ENCODE measurements around the gene RCAN3.
"Not testable (repeated sequence)": the region's sequence is repeated elsewhere in the genome, so short reads cannot be mapped to it uniquely, and the experiment has no call there.

The RCAN3 gene

DNA sequence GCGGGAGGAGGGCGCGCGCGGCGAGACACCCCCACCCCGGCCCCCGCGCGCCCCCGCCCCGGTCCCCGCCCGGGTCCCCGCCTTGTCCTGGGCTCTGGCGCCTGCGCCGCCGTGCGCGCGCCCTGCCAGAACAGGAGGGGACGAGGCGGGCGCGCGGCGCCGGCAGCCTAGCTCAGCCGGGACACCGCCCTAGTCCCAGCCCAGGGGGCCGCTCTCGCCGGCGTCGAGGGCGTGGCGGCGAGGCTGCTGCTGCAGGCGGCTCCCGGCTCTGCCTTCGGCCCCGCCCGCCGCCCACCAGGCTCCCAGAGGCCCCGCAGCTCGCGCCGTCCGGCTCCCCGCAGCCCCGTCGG, at the start of gene RCAN3:
Gene RCAN3 (plus strand): TSS at position 128 of the 350 bp plus-strand sequence. CDS start 11,537 bp downstream, outside the sequence.
- peak; percentile 89 for DNase-seq (ENCODE audit: low read depth)

DNA sequence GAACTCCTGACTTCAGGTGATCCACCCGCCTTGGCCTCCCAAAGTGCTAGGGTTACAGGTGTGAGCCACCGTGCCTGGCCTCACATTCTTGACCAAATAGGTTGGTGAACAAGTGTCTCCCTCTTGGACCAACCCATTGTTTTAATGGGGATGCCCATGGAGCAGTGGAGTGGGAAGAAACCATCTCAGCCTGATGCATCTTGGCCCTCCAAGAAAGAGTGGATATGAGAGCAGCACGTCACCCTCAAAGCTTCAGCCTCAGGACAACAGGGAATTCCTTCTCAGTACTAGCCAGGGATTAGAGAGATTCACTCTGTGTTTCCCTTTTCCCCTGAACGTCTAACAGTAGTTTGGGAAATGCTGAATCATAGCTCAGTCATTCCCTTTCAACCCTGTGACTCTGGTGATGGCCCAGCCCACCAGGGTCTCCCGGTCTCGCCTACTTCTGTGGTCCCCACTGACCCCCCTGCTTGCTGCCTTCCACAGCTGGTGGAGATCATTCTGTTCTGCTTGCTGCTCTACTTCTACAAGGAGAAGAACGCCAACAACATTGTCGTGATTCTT, 49.6 kb upstream of the RCAN3 start:
- DNase-seq (ENCODE audit: low read depth) = no peak

DNA sequence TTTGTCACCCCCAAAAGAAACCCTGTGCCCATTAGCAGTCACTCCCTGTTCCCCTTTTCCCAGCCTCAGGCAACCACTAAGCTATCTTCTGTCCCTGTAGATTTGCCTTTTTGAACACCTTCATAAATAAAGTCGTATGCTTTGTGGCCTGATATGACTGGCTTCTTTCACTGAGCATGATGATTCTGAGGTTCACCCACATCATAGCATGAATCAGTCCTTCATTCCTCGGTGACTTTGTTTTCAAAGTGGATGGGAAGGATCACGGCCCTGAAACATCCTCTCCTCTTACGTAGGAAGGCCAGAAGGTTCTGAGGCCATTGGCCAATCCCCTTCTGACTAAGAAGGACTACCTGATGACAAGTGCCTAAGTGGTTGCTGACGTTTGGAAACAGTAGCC, 48.0 kb upstream of the RCAN3 start:
- DNase-seq (ENCODE audit: low read depth) = no peak

DNA sequence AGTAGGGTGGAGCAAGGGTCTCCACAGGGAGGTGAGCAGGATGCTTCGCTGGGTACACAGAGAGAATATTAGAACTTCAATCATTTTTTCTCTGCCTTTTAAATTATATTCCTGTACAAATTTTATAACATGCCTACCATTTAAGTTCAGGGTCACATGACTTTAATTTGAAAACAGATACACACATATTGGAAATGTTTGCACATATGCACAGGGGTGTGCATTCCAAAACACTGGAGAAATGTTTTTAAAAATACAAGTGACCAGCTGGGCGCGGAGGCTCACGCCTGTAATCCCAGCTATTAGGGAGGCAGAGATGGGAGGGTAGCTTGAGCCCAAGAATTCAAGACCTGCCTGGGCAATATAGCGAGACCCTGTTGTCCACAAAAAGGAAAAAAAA, 47.4 kb upstream of the RCAN3 start:
- no peak for DNase-seq (ENCODE audit: low read depth)

DNA sequence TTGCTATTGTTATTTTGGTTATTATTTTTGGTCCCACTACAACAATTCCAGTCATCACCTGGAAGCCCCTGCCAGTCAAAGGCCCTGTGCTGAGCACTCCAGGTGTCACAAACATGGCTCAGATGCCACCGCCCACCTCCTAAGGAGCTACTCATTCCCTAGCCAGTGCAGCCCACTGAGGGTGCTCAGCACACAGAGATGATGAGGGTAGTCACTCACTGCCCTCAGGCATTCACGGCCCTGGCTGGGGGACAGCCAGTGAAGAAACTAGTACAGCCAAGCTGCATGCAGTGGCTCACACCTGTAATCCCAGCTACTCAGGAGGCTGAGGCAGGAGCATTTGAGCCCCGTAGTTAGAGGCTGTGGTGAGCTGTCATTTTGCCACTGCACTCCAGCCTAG, 44.8 kb upstream of the RCAN3 start:
- no peak for DNase-seq (ENCODE audit: low read depth)

DNA sequence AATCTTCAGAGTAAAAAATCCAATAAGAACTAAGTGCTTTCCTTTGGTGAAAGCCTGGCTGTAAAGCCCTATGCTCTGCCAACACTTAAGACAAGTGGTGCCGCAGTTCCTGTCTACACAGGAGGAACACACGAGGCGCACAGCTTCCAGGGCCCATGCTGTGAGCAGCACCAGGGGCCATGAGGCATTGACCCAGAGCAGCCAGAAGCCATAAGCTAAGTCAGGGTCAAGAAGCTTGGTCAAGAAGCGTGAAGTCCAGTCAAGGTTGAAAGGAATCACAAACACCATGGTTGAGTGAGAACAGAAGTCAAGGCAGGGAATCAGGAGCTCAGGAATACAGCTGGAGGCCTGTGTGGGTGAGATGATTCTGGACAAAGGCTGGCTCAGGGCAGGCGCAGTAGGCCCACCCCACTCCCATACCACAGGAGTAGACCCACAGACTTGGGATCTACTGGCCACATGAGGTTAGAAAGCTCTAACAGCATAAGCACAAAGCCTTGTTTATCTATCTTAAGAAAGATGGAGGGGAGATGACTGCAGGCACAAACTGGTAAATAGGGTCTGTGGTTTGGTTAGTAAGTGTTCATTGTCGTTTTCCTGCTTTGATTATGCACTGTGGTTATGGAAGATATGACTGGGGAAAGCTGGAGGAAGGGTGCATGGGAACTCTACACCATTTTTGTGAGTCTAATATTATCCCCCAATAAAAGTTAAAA, 42.9 kb upstream of the RCAN3 start:
- DNase-seq (ENCODE audit: low read depth) = no peak

DNA sequence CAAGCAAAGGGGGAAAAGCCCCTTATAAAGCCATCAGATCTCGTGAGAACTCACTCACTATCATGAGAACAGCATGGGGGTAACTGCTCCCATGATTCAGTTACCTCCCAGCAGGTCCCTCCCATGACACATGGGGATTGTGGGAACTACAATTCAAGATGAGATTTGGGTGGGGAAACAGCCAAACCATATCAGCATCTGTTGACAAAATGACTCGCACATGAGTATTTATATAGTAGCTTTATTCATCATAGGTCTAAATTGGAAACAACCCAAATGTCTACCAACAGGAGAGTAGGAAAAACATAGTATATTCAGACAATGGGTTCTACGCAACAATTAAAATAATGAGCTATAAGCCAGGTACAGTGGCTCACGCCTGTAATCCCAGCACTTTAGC, 40.5 kb upstream of the RCAN3 start:
- not testable (repeated sequence) for DNase-seq (ENCODE audit: low read depth)

DNA sequence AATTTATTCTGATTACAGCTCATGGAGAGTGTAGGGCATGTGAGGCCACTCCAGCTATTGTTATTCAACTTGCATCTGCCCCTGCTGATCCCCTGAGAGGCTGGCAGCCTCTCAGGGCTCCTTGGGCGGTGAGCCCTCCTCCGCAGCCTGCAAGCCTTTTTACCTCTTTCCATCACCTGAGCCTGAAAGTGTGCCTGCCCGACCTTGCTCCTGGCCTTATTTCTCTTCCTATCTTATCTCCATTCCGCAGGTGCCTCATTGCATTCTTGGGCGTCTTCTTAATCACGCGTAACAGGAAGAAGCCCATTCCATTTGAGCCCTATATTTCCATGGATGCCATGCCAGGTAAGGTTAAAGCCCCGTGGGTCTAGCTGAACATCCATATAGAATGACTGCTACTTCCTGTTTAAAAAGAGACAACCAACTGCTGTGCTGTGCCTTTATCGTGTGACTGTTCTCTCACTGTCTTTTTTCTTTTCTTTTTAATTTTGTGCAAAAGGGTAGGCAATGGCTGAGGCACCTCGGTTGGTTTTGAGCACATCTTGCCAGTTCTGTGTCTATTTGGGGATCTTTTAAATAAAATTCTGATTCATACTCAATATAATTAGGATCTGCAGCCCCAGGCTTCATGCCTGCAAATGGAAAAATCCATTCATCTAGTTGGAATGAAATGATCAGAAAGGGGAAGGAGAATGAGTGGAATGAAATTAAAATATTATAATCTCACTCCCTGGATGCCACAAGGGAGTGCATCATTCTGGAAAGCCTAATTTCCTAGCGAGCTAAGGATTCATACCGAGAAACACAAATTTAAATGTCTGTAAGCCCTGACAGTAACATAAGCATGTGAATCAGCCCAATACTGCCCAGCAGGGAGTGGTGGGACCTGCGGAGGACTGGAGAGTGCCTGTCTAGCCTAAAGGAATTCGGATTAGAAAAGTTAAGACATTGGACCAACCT, 38.6 kb upstream of the RCAN3 start:
- DNase-seq (ENCODE audit: low read depth) = no peak

DNA sequence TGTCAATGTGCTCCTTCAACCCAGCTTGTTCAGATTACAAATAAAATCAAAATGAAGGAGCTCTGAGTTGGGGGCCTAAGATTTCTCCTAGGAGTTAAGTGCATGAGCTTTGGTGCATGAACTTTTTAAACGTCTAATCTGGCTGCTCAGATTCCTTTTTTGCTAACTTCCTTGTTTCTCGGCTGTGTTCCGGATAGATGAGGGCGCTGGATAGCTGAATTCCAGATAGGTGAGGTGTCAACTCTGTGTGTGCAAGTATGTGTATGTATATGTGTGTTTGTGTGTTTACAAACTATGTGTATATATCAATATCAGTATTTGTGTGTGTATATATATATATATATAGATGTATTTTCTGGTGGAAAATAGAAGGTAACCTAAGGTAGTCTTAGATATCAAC, 37.5 kb upstream of the RCAN3 start:
- DNase-seq (ENCODE audit: low read depth) = no peak

DNA sequence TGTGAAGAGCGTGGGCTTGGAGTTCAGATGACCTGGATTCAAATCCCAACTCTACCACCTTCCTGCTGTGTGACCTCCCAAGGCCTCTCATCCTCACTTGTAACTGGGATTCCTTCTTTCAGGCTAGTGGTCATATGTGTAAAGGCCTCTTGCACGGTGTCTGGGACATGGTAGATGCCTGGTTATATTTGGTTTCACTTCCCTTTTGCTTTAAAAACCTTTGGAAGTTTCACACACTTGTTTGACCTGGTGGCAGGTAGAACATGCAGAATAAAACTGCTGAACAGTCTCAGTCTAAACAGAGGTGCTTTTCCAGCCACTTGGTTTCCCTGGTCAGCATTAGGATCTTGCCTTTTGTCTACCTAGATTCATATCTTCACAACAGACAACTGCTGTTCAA, 37.0 kb upstream of the RCAN3 start:
- DNase-seq (ENCODE audit: low read depth) = no peak

DNA sequence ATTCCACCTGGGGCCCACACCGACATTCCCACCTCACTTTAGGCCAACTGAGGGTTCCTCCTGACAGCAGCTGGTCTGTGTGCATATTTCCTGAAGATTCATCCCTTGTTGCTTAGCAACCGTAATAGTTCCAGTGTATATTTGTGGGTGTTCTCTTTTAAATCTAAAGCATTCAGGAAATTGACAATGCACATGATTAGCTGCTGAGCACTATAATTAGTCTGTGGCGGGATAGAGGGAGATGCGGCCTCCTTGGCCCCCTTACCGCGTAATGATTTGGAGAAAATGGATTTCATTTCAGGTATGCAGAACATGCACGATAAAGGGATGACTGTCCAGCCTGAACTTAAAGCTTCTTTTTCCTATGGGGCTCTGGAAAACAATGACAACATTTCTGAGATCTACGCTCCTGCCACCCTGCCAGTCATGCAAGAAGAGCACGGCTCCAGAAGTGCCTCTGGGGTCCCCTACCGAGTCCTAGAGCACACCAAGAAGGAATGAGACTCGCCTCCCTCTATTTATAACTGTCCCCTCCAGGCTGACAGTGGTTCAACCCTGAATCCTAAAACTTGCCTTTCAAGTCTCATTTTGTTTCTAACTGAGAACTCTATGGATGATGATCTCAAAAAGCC, 33.8 kb upstream of the RCAN3 start:
- DNase-seq (ENCODE audit: low read depth) = no peak

DNA sequence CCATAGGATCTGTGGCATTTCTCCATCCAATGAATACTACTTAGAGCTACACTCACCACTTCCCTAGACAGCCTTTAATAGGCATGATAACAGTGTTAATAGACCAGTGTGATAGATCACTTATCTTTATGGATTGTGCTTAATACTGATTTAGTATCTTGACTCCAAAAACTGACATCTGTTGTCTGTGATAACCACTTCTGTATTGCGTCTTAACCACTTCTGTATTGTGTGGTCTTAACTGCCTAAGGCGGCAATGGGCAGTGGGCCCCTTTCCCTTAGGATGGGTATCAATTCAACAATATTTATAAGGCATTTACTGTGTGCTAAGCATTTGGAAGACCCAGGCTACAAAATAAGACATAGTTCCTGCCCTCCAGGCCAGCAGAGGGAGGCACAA, 32.0 kb upstream of the RCAN3 start:
- DNase-seq (ENCODE audit: low read depth) = no peak

DNA sequence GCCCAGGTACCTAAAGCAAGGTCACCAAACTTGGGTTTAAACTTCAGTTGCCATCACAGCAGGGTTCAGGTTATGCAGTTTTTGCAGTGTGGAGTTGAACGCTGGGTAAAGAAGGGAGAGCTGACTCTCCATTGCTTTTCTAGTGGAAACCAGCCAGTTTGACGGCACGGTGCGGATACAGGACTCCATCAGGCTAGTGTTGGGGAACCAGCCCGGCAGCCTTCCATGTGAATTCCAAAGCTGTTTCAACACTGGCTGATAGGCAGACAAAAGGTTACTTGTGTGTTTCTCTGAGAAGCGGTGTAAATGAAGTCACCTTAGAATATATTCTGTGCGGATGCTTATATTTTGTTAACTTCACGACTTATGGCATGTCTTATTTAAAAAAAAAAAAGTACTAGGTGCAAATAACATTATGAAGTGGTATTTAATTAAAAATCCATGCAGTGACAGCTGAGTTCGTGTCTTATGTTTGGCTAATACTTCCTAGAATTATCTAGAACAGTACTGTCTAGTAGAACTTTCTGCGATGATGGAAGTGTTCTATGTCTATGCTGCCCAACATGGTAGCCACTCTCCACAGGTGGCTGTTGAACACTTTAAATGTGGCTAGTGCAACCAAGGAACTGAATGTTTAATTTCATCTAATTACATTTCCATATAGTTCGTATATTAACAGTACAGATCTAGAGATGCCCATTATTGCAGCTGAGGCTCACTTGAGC, 29.9 kb upstream of the RCAN3 start:
- no peak for DNase-seq (ENCODE audit: low read depth)

DNA sequence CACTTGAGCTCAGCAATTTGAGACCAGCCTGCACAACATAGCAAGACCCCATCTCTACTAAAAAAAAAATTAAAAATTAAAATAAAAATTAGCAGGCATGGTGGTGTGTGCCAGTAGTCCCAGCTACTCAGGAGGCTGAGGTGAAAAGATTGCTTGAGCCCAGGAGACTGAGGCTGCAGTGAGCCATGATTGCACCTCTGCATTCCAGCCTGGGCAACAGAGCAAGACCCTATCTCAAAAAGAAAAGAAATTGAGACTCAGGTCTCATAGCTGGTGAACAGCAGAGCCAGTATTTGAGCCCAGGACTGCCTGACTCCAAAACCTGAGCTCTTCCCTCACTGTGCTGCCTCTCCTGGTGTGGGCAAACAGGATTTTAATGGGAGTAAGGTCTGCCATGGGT, 28.4 kb upstream of the RCAN3 start:
- no peak for DNase-seq (ENCODE audit: low read depth)

DNA sequence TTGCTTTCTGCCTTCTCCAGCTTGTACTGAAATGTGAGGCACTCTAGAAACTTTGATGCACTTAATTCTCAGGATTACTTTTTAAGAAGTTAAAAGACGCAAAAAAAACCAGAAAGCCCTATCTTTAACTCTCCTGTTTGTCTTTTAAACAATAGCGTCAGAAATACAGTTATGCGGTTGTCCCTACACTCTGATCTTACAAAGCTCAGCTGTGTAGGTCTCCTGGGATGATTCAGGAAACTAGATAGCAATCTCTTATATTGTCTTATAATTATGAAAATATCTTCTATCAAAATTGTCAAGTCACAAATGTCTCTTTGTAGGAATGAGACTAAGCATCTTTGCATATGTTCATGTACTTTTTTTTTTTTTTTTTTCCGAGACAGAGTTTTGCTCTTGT, 26.9 kb upstream of the RCAN3 start:
- no peak for DNase-seq (ENCODE audit: low read depth)

DNA sequence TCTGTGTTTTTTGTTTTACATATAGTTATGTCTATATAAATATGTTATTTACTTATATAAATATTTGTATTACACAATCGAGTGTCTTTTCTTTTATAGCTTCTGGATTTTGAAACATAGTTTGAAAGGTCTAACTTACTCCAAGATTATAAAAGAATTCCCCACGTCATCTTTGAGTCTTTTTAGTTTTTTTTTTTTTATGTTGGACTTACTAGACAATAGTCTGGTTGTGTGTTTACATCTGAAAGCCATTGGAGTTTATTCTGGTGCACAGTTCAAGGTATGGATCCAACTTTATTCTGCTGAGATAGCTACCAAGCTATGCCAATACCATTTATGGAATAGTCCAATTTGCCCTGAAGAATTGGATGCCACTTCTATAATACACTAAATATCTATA, 26.1 kb upstream of the RCAN3 start:
- no peak for DNase-seq (ENCODE audit: low read depth)

DNA sequence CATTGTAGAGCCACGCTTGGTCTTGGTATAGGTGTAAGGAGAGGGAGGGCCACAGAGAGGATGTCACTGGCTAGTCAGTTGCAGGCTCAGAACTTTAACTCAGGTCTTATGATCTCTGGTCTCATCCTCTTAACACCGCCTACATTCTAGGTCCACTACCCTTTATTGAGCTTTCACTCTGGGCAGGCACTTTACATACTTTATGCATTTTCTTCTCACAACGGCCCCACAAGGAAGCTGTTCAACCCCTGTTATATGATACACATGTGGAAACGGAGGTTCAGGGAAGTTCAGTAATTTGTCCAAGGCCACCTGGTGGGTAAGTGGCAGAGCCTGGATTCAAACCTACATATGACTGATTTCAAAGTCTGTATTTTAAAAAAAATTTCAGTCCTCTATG, 25.3 kb upstream of the RCAN3 start:
- DNase-seq (ENCODE audit: low read depth) = no peak

DNA sequence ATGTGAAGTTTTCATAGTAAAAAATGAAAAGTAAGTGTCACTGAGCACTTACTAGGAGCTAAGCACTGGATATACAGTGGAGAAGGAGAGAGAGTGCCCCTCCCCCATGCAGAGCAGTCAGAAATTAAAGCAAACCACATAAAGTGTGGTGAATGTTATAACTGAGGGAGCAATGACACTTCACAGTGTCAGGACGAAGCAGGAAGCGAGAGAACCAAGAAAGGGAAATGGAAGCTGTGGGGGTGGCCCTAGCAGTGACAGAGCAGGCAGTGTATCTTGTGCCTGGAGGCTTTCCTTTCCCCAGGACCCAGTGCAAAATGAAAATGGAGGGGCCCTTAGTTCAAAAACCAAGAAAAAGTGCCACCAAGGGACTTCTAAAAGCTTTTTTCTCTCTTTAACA, 21.5 kb upstream of the RCAN3 start:
- DNase-seq (ENCODE audit: low read depth) = peak; percentile 20

DNA sequence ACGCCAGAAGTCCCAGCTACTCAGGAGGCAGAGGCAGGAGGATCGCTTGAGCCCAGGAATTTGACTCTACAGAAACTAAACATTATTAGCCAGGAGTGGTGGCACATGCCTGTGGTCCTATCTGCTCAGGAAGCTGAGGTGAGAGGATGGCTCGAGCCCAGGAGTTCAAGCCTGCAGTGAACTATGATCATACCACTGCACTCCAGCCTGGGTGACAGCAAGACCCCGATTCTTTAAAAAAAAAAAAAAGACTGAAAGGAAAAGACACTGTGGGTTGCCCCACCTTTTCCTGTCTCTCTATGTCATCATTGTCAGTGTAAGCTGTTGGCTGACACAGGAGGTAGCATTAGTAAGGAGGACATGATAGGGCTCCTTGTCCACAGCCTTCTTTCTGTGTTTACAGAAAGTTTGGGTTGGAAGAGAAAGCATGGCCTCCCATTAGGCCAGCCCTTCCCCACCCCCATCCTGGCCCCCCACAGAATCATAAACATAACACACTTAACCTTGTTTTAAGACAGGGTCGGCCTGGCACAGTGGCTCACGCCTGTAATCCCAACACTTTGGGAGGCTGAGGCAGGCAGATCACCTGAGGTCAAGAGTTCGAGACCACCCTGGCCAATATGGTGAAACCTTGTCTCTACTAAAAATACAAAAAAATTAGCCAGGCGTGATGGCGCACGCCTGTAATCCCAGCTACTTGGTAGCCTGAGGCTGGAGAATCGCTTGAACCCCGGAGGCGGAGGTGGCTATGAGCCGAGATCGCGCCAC, 20.6 kb upstream of the RCAN3 start:
- DNase-seq (ENCODE audit: low read depth) = no peak

DNA sequence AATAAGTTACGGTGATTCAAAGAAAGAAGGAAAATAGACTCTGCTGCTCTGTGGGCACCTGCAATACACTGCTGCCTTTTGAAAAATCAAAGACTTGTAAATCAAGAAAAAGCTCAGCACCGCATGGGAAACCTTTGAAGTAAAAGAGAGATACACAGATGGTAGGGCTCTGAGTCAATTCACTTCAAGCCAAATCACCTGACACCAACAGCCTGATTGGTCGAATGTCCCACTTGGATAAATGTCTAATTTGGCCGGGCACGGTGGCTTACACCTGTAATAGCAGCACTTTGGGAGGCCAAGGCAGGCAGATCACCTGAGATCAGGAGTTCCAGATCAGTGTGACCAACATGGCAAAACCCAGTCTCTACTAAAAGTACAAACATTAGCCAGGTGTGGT, 19.2 kb upstream of the RCAN3 start:
- no peak for DNase-seq (ENCODE audit: low read depth)

DNA sequence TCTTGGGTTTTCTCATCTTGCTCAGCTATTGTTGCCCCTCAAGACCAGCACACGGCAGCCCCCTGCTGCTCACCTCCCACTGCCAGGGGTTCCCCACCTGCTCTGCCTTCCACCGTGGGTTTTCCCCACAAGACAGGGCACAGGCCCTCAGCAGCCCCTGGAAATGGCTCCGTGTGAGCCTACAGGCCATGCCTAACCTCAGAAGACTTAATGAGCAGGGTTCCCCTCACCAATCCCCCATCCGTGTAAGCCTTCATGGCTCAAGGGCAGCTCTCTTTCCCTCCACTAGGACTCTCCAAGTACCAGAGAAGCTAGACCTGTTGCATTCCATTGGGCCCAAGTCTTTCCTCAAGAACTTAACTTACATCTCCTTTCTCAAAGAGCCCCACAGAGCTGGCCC, 18.4 kb upstream of the RCAN3 start:
- DNase-seq (ENCODE audit: low read depth) = no peak

All from activated T-helper 1 cell treated with Interleukin-2 at 50 U/mL for 16 hours (primary cell).